ENCODE results near the gene ARHGAP28. TPM values are rescaled to one million over a fixed set of nuclear protein-coding genes. Genes with fewer than 3 reads are reported as not detected.

The ARHGAP28 gene
- total and polyA plus RNA-seq, 12 donors = 2.7 to 34.3 (median 7.3) TPM

DNA sequence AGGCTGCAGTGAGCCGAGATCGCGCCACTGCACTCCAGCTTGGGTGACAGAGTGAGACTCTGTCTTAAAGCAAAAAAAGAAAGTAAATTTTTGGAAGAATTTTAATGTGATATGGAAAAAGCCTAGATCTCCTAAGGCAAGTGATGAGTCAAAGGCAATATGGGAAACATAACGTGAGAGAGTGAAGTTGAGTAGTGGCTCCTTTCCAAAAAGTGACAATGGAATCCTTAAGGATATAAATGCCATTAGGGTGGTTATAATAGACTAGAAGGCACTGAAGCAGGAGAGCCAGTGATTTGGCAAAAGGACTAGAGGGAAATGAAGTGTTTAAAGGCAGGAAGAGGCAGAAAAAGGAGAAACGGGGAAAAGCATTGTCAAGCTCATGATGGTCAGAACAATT lies 25.6 kb downstream of the ARHGAP28 start:
- Histone ChIP-seq H3K36me3 (replicated peaks in 1 of 2) (no peaks in the 10 kb centered on the region), H3K9me3 (replicated peaks in 1 of 3) (no peaks in the 10 kb centered on the region), H3K27me3 (no peaks in the 10 kb centered on the region), H3K4me3 (no peak overlapping the region), H3K4me1 (replicated peaks in 1 of 2) (peaks cover 0 to 14% of the 10 kb centered on the region in 2 donors), H3K27ac (no peak overlapping the region)
- DNase-seq = no peak
- TF ChIP-seq, protein P1, sequence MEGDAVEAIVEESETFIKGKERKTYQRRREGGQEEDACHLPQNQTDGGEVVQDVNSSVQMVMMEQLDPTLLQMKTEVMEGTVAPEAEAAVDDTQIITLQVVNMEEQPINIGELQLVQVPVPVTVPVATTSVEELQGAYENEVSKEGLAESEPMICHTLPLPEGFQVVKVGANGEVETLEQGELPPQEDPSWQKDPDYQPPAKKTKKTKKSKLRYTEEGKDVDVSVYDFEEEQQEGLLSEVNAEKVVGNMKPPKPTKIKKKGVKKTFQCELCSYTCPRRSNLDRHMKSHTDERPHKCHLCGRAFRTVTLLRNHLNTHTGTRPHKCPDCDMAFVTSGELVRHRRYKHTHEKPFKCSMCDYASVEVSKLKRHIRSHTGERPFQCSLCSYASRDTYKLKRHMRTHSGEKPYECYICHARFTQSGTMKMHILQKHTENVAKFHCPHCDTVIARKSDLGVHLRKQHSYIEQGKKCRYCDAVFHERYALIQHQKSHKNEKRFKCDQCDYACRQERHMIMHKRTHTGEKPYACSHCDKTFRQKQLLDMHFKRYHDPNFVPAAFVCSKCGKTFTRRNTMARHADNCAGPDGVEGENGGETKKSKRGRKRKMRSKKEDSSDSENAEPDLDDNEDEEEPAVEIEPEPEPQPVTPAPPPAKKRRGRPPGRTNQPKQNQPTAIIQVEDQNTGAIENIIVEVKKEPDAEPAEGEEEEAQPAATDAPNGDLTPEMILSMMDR (IDR thresholded peaks at IDR 0.05) = no peak
- no peak for TF ChIP-seq POLR2A (IDR thresholded peaks at IDR 0.05)
- intact Hi-C loops (cut with DNase I) = no loop called here
- WGBS, 4 donors = 82 to 89% (median 86%) methylated on average over 5 of the region's 5 CpGs

DNA sequence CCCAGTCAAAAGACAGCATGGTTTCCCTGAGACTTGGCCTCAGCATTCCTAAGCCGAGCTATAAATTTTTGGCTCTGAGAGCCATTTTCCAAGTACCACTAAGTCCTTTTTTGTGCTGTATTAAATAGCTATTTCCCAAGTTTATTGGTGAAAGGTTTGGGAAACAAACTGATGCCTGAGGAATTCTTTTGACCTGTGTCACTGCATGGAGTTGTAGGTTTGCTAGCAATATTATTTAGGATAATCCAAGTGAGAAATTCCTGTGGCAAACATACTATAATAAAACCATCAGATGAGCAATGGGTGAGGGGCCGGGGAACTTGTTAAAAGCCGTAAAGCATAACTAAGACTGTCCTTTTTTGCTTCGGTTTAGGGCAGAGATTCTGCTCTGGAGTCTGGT lies 28.4 kb downstream of the ARHGAP28 start:
- Histone ChIP-seq H3K9me3 (replicated peaks in 1 of 3) (no peaks in the 10 kb centered on the region), H3K36me3 (replicated peaks in 1 of 2) (no peaks in the 10 kb centered on the region), H3K27ac (no peak overlapping the region), H3K4me3 (no peak overlapping the region), H3K27me3 (no peaks in the 10 kb centered on the region), H3K4me1 (replicated peaks in 1 of 2) (no peaks in the 10 kb centered on the region)
- DNase-seq = no peak
- TF ChIP-seq, protein P1 (IDR thresholded peaks at IDR 0.05) = no peak
- no peak for TF ChIP-seq POLR2A (IDR thresholded peaks at IDR 0.05)
- 77 to 87% (median 82%) methylated on average over 4 of the region's 4 CpGs for WGBS, 4 donors
- intact Hi-C loops (cut with DNase I) = no loop called here

DNA sequence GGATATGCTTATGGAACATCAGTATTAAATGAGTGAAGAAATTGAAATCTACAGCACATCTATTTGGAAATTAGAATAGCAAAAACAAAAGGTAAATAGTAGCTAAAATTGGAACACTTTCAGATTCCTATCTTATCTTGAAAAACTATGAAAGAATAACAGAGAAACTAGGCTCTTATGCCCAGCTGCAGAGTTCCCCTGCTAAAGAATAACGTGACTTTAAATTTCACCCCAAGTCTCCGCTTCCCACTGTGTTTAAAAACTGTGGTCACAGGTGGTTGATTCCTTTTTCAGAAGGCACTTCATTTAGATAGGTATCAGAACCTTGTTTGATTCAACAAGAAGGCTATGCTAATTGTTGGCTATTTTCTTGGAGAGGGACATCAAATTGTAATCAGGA lies 30.1 kb downstream of the ARHGAP28 start:
- Histone ChIP-seq H3K4me1 (replicated peaks in 1 of 2) (no peaks in the 10 kb centered on the region), H3K4me3 (no peak overlapping the region), H3K27ac (no peak overlapping the region), H3K9me3 (replicated peaks in 1 of 3) (no peaks in the 10 kb centered on the region), H3K36me3 (replicated peaks in 1 of 2) (no peaks in the 10 kb centered on the region), H3K27me3 (no peaks in the 10 kb centered on the region)
- intact Hi-C loops (cut with DNase I) = no loop called here
- whole genome bisulfite sequencing, 4 donors = 41 to 77% (median 60%) methylated on average over 2 of the region's 2 CpGs
- DNase-seq = no peak
- TF ChIP-seq POLR2A (IDR thresholded peaks at IDR 0.05) = no peak
- TF ChIP-seq, protein P1 (IDR thresholded peaks at IDR 0.05) = no peak

DNA sequence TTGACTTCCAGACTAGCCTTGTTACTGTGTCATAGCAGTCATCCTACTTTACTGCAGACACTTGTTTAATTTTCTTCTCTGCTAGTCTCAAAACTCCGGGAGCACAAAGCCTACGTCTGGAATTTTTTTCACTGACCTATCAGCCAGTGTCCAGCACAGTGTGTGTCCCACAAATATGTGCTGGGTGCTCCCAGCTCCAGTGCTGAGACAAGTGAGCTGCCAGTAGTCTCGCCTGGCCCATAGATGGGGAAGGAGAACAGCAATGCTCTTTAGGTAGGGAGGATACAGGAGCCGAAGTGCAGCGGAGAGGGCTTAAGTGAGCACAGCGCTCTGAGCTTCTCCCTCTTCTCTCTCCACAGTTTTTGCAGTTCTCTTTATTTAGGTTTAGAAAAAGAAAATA lies 34.0 kb downstream of the ARHGAP28 start:
- TF ChIP-seq, protein P1 (IDR thresholded peaks at IDR 0.05) = no peak
- TF ChIP-seq POLR2A (IDR thresholded peaks at IDR 0.05) = no peak
- 88 to 93% (median 89%) methylated on average over 6 of the region's 6 CpGs for WGBS, 4 donors
- H3K36me3 ChIP-seq (replicated peaks in 1 of 2) = no peaks in the 10 kb centered on the region
- no peaks in the 10 kb centered on the region for H3K27me3 ChIP-seq
- no peak overlapping the region for H3K4me3 ChIP-seq
- no peak for DNase-seq
- intact Hi-C loops (cut with DNase I) = no loop called here
- no peak overlapping the region for H3K27ac ChIP-seq
- no peaks in the 10 kb centered on the region for H3K9me3 ChIP-seq (replicated peaks in 1 of 3)
- no peaks in the 10 kb centered on the region for H3K4me1 ChIP-seq (replicated peaks in 1 of 2)

Measured in adrenal gland (tissue), 12 donors.